PFSK-1 (cell line): Measurements from ENCODE around the gene USP7.

Experiments
- FOXP2 ChIP-seq: optimal IDR thresholded peaks from 2 replicates; pipeline ENCODE3; 2011; ENCODE audit warnings: borderline replicate concordance, control low read depth, inconsistent platforms; ENCODE audit not compliant: insufficient read depth; ENCODE audit errors: extremely low read length, extremely low read depth
- POLR2AphosphoS5 ChIP-seq: IDR thresholded peaks from 2 replicates; pipeline ENCODE4 v1.6.1; 2012; ENCODE audit warnings: low read depth, mild to moderate bottlenecking, control low read depth, low read length, moderate library complexity
- SIN3A ChIP-seq: IDR thresholded peaks from 2 replicates; pipeline ENCODE4 v1.6.1; 2012; ENCODE audit warnings: mild to moderate bottlenecking, low read length, moderate library complexity, borderline replicate concordance; ENCODE audit not compliant: insufficient read depth
- TAF1 ChIP-seq: IDR thresholded peaks from 2 replicates; pipeline ENCODE4 v1.6.1; 2012; ENCODE audit warnings: low read length, control low read depth, borderline replicate concordance; ENCODE audit not compliant: insufficient read depth
- TF ChIP-seq, protein P1 (sequence below), 2 experiments: IDR thresholded peaks; 2 replicates each; pipeline versions ENCODE4 v1.6.1 to v1.8.0; 2011 to 2012; ENCODE audit warnings: low read depth in 2 of 2, low read length in 2 of 2, control low read depth in 1 of 2, inconsistent platforms in 1 of 2, mild to moderate bottlenecking in 1 of 2, moderate library complexity in 1 of 2; ENCODE audit not compliant: insufficient read depth in 1 of 2

The USP7 gene

GRCh38 chr16:8915722-8916301 lies 47.9 kb downstream of the USP7 start:
- TF ChIP-seq SIN3A, result no peak
- TF ChIP-seq, protein P1, sequence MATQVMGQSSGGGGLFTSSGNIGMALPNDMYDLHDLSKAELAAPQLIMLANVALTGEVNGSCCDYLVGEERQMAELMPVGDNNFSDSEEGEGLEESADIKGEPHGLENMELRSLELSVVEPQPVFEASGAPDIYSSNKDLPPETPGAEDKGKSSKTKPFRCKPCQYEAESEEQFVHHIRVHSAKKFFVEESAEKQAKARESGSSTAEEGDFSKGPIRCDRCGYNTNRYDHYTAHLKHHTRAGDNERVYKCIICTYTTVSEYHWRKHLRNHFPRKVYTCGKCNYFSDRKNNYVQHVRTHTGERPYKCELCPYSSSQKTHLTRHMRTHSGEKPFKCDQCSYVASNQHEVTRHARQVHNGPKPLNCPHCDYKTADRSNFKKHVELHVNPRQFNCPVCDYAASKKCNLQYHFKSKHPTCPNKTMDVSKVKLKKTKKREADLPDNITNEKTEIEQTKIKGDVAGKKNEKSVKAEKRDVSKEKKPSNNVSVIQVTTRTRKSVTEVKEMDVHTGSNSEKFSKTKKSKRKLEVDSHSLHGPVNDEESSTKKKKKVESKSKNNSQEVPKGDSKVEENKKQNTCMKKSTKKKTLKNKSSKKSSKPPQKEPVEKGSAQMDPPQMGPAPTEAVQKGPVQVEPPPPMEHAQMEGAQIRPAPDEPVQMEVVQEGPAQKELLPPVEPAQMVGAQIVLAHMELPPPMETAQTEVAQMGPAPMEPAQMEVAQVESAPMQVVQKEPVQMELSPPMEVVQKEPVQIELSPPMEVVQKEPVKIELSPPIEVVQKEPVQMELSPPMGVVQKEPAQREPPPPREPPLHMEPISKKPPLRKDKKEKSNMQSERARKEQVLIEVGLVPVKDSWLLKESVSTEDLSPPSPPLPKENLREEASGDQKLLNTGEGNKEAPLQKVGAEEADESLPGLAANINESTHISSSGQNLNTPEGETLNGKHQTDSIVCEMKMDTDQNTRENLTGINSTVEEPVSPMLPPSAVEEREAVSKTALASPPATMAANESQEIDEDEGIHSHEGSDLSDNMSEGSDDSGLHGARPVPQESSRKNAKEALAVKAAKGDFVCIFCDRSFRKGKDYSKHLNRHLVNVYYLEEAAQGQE (IDR thresholded peaks at IDR 0.05; ENCODE audit: insufficient read depth in 1 of 2, low read depth in 2 of 2, low read length in 2 of 2), result no peak
- no peak for TF ChIP-seq POLR2AphosphoS5
- TF ChIP-seq FOXP2, result no peak
- TF ChIP-seq TAF1, result no peak

DNA sequence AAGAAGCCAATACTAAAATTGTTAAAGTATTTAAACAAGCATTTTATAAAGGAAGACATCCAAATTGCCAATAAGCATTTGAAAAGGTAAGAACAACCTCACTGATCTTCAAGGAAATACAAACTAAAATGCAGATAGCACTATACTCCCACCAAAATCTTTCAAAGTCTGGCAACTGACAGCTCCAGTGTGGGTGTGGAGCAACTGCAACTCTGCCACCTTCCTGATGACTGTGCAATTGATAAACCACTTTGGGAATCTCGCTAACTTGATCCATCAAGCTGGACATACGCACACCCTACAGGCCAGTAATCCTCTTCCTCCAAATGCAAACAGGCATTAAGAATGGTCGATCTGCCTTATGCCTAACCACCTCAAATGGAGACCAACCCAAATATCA lies 49.6 kb downstream of the USP7 start:
- TF ChIP-seq TAF1 (no peak), SIN3A (no peak), POLR2AphosphoS5 (no peak)
- TF ChIP-seq, protein P1 (IDR thresholded peaks at IDR 0.05; ENCODE audit: insufficient read depth in 1 of 2, low read depth in 2 of 2, low read length in 2 of 2), result no peak

DNA sequence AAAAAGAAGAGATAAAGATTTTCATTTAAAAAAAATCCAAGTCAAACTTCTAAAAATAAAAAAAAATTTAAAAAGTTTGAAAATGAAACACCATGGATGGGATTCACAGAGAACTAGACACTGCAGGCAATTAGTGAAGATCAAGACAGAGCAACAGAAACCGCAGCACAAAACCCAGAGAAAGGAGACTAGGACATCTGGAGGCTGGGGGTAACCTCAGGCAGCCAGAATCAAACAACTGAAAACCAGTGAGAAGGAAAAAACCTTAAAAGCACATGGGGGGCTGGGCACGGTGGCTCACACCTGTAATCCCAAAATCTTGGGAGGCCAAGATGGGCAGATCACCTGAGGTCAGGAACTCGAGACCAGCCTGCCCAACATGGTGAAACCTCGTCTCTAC lies 50.9 kb downstream of the USP7 start:
- TF ChIP-seq SIN3A, result no peak
- TF ChIP-seq, protein P1 (IDR thresholded peaks at IDR 0.05; ENCODE audit: insufficient read depth in 1 of 2, low read depth in 2 of 2, low read length in 2 of 2), result no peak
- no peak for TF ChIP-seq POLR2AphosphoS5
- TF ChIP-seq TAF1, result no peak
- no peak for TF ChIP-seq FOXP2

GRCh38 chr16:8910811-8911210 lies 52.9 kb downstream of the USP7 start:
- TF ChIP-seq SIN3A (no peak), TAF1 (no peak)

DNA sequence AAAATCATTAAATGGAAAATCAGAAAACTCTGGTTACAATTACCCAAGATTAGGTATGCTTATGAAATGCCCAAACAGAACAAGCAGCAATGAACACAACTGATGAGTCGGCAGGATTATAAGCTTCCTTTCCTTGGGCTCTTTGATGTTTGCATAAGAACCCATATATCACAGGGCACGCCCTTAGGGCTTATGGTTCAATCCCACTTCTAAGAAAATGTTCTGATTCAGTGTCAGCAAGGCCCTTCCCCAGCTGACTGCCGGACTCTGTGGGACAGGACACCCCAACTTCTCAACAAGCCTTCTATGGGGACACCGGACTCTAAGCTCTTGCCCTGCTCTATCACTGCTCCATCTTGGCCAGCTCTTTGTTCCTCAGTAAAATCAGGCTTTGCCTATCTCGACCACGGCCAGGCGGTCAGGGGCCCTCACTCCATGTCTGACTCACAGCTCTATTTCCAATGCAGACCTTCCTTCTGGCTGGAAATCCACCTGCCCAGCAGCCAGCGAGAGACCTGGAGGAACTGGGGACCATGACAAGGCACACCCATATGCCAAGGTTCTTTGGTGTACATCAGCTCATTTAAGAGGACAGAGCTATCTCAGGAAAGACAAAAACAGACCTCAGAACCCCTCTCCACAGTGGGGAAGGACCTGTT lies 54.8 kb downstream of the USP7 start:
- no peak for TF ChIP-seq FOXP2
- TF ChIP-seq POLR2AphosphoS5, result no peak

DNA sequence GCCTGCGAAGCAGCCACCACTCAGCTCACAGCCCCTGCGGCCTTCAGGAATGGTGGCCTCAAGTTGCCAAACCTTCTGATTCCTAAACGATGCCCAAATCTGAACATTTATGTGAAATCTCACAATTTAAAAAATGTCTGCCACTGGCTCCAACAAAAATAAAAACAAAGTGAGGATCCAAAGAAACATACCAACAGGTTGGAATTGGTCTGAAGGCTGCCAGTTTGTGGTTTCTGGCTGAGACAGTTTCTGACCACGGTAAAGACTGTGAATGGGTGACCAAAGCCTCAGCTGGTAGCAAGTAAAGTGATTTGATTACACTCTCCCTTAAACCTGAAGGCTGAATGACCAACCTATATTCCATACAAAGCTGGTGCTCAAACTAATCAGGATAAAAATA lies 56.6 kb downstream of the USP7 start:
- TF ChIP-seq, protein P1 (IDR thresholded peaks at IDR 0.05; ENCODE audit: insufficient read depth in 1 of 2, low read depth in 2 of 2, low read length in 2 of 2), result no peak
- TF ChIP-seq SIN3A (no peak), FOXP2 (no peak), POLR2AphosphoS5 (no peak), TAF1 (no peak)
